Measurements from ENCODE around the gene ZNF236. TPM values are rescaled to one million over a fixed set of nuclear protein-coding genes. Genes with fewer than 3 reads are reported as not detected.

The ZNF236 gene
- total RNA-seq, 1 experiment from 2014 or later = 11.8 TPM

- no peak for DNase-seq (ENCODE audit: low read depth)
Measured at GRCh38 chr18:76967721-76968472, 145.5 kb downstream of the ZNF236 start.

GRCh38 chr18:76970770-76971559, 148.6 kb downstream of the ZNF236 start:
- no peak for DNase-seq (ENCODE audit: low read depth)

- no peak for DNase-seq (ENCODE audit: low read depth)
Measured at GRCh38 chr18:76972241-76972640, 149.9 kb downstream of the ZNF236 start.

- no peak for DNase-seq (ENCODE audit: low read depth)
Measured at GRCh38 chr18:76972846-76973519, 150.6 kb downstream of the ZNF236 start.

- DNase-seq (ENCODE audit: low read depth) = no peak
Measured at GRCh38 chr18:76973520-76974266, 151.3 kb downstream of the ZNF236 start.

GRCh38 chr18:76974386-76974785, 152.0 kb downstream of the ZNF236 start:
- DNase-seq (ENCODE audit: low read depth) = no peak

- DNase-seq (ENCODE audit: low read depth) = no peak
Measured at GRCh38 chr18:76975577-76976110, 153.3 kb downstream of the ZNF236 start.

- DNase-seq (ENCODE audit: low read depth) = no peak
Measured at GRCh38 chr18:76977108-76977621, 154.8 kb downstream of the ZNF236 start.

GRCh38 chr18:76977684-76978232, 155.4 kb downstream of the ZNF236 start:
- no peak for DNase-seq (ENCODE audit: low read depth)

- no peak for DNase-seq (ENCODE audit: low read depth)
Measured at GRCh38 chr18:76978616-76979015, 156.3 kb downstream of the ZNF236 start.

GRCh38 chr18:76979111-76979751, 156.9 kb downstream of the ZNF236 start:
- DNase-seq (ENCODE audit: low read depth) = no peak

- no peak for DNase-seq (ENCODE audit: low read depth)
Measured at GRCh38 chr18:76979906-76980305, 157.5 kb downstream of the ZNF236 start.

GRCh38 chr18:76980663-76981395, 158.5 kb downstream of the ZNF236 start:
- DNase-seq (ENCODE audit: low read depth) = no peak

- no peak for DNase-seq (ENCODE audit: low read depth)
Measured at GRCh38 chr18:76981396-76981968, 159.1 kb downstream of the ZNF236 start.

- DNase-seq (ENCODE audit: low read depth) = no peak
Measured at GRCh38 chr18:76982038-76982437, 159.7 kb downstream of the ZNF236 start.

GRCh38 chr18:76982841-76983583, 160.7 kb downstream of the ZNF236 start:
- DNase-seq (ENCODE audit: low read depth) = peak; percentile 73

GRCh38 chr18:76983613-76984051, 161.3 kb downstream of the ZNF236 start:
- no peak for DNase-seq (ENCODE audit: low read depth)

Measured in HT1080 (cell line).